ENCODE results near the gene BPNT1. TPM values are rescaled to one million over a fixed set of nuclear protein-coding genes. Genes with fewer than 3 reads are reported as not detected.

The BPNT1 gene
- total and polyA plus RNA-seq, 4 donors = 11.5 to 16.4 (median 12.6) TPM

- Histone ChIP-seq H3K9ac (ENCODE audit: low read depth in 1 of 2, low read length in 2 of 2) (no peak overlapping the region), H3K9me3 (ENCODE audit: control insufficient read depth in 4 of 4, low read length in 3 of 4) (no peaks in the 10 kb centered on the region), H3K4me1 (ENCODE audit: control insufficient read depth in 4 of 4, insufficient read depth in 4 of 4, low read length in 3 of 4) (peaks cover 6 to 22% (median 15%) of the 10 kb centered on the region in 4 donors), H3K27ac (ENCODE audit: low read depth in 1 of 2, low read length in 2 of 2) (no peak overlapping the region), H3K27me3 (ENCODE audit: control insufficient read depth in 4 of 4, insufficient read depth in 4 of 4, low read length in 3 of 4) (no peaks in the 10 kb centered on the region), H3K36me3 (ENCODE audit: control insufficient read depth in 4 of 4, insufficient read depth in 3 of 4, low read depth in 1 of 4, low read length in 3 of 4) (peaks cover 3 to 8% (median 5%) of the 10 kb centered on the region in 4 donors), H3K4me3 (ENCODE audit: low read depth in 1 of 3, low read length in 3 of 3) (peak overlapping the region in 1 of 3 donors; percentile 89)
- 16% methylated on average over 12 of the region's 12 CpGs for WGBS
- DNase-seq (ENCODE audit: low spot score) = no peak
- no peak for TF ChIP-seq FOXA2 (IDR thresholded peaks at IDR 0.05)
- TF ChIP-seq GABPA (IDR thresholded peaks at IDR 0.05 in 1 of 2, conservative IDR thresholded peaks at IDR 0.05 in 1 of 2) = no peak
- no peak for TF ChIP-seq EGR1 (IDR thresholded peaks at IDR 0.05; ENCODE audit: low read depth in 2 of 2)
- peak; percentile 9 for TF ChIP-seq SP1 (IDR thresholded peaks at IDR 0.05)
- peak; percentile 48 for TF ChIP-seq YY1 (IDR thresholded peaks at IDR 0.05)
- peak; percentile 42 to 43 for TF ChIP-seq HNF4A (conservative IDR thresholded peaks at IDR 0.05)
- no peak for TF ChIP-seq TAF1 (conservative IDR thresholded peaks at IDR 0.05)
- TF ChIP-seq REST (IDR thresholded peaks at IDR 0.05) = no peak
- TF ChIP-seq ZBTB33 (IDR thresholded peaks at IDR 0.05) = no peak
These were observed 3.9 kb upstream of the BPNT1 start for GRCh38 chr1:220093361-220094015.

GRCh38 chr1:220092694-220093093 is 3.1 kb upstream of the BPNT1 start:
- TF ChIP-seq FOXA2 (IDR thresholded peaks at IDR 0.05) = no peak
- no peak for TF ChIP-seq ATF3 (IDR thresholded peaks at IDR 0.05)
- no peak for TF ChIP-seq SP1 (IDR thresholded peaks at IDR 0.05)
- no peak for TF ChIP-seq MAX (IDR thresholded peaks at IDR 0.05)
- no peak for TF ChIP-seq JUND (IDR thresholded peaks at IDR 0.05)
- TF ChIP-seq YY1 (IDR thresholded peaks at IDR 0.05) = no peak
- no peak for TF ChIP-seq RAD21 (IDR thresholded peaks at IDR 0.05)
- TF ChIP-seq FOXA1 (IDR thresholded peaks at IDR 0.05) = no peak
- no peak for TF ChIP-seq NR2F2 (IDR thresholded peaks at IDR 0.05)
- no peak for TF ChIP-seq REST (IDR thresholded peaks at IDR 0.05)
- no peak for TF ChIP-seq CTCF (IDR thresholded peaks at IDR 0.05; ENCODE audit: low read depth, low read length, missing input control)
- no peak for TF ChIP-seq ZBTB33 (IDR thresholded peaks at IDR 0.05)
- TF ChIP-seq GABPA (IDR thresholded peaks at IDR 0.05 in 1 of 2, conservative IDR thresholded peaks at IDR 0.05 in 1 of 2) = no peak
- no peak overlapping the region for H3K4me3 ChIP-seq (ENCODE audit: low read depth in 1 of 3, low read length in 3 of 3)
- DNase-seq (ENCODE audit: low spot score) = no peak
- no peak overlapping the region for H3K27ac ChIP-seq (ENCODE audit: low read depth in 1 of 2, low read length in 2 of 2)
- 98% methylated on average over 1 of the region's 1 CpG for WGBS
- no peaks in the 10 kb centered on the region for H3K9me3 ChIP-seq (ENCODE audit: control insufficient read depth in 4 of 4, low read length in 3 of 4)
- peaks cover 6 to 22% (median 15%) of the 10 kb centered on the region in 4 donors for H3K4me1 ChIP-seq (ENCODE audit: control insufficient read depth in 4 of 4, insufficient read depth in 4 of 4, low read length in 3 of 4)
- H3K27me3 ChIP-seq (ENCODE audit: control insufficient read depth in 4 of 4, insufficient read depth in 4 of 4, low read length in 3 of 4) = no peaks in the 10 kb centered on the region
- peaks cover 0 to 5% (median 1%) of the 10 kb centered on the region in 4 donors for H3K36me3 ChIP-seq (ENCODE audit: control insufficient read depth in 4 of 4, insufficient read depth in 3 of 4, low read depth in 1 of 4, low read length in 3 of 4)
- no peak overlapping the region for H3K9ac ChIP-seq (ENCODE audit: low read depth in 1 of 2, low read length in 2 of 2)
